K562 (cell line): ENCODE measurements around the gene TMEM60. TPM values are rescaled to one million over a fixed set of nuclear protein-coding genes. Genes with fewer than 3 reads are reported as not detected.
A peak's percentile ranks its signal among the peaks of the same experiment; 100 is the strongest.
"Not testable (repeated sequence)": the region's sequence is repeated elsewhere in the genome, so short reads cannot be mapped to it uniquely, and the experiment has no call there.

Experiments
- ATAC-seq: fragments of 200-7000 bp; cut with Tn5 transposase; 3 replicates; pipeline ENCODE4 v1.9.1; 2020; ENCODE audit warnings: moderate library complexity
- BruUV-seq: library from RNA; stranded (reverse); fragments of 400-500 nt; replicated peaks from 2 replicates; lab custom pipeline; 2021; lab: Mats Ljungman, UMichigan
- CTCF ChIA-PET: fragments of 300-600 bp; formaldehyde crosslinking; extraction: SDS; loops from one replicate; lab custom pipeline; 2021; ENCODE audit warnings: low intra/inter-chr PET ratio; lab: Yijun Ruan, JAX
- POLR2A ChIA-PET: fragments of 300-600, 350-650 bp; sonication (Branson Sonifier 250); formaldehyde crosslinking; extraction: SDS; loops from one replicate; lab custom pipeline; 2021; ENCODE audit warnings: antibody characterized with exemption, inconsistent platforms; lab: Yijun Ruan, JAX
- DNase-seq, 4 experiments: peaks; one replicate each; pipeline versions ENCODE4 v3.0.0 to v3.0.0-alpha.2; 2011 to 2018; ENCODE audit warnings: low spot score in 3 of 4, mixed read lengths in 3 of 4; ENCODE audit errors: extremely low read depth in 1 of 4
- FAIRE-seq: peaks from 2 replicates; lab custom pipeline; 2011; peaks lifted over from hg19 to GRCh38; lab: Jason Lieb, UNC
- H2AFZ ChIP-seq: 2 replicates; pipeline ENCODE4 v1.6.0; 2011; ENCODE audit warnings: low read depth, low read length, control low read depth, inconsistent platforms
- H3K27ac ChIP-seq: fragments of 200-600 bp; 3 replicates; pipeline ENCODE4 v1.8.0; 2011; ENCODE audit warnings: low read depth, mild to moderate bottlenecking, control low read depth, inconsistent platforms, low read length, moderate library complexity, mixed read lengths; ENCODE audit errors: extremely low read depth
- H3K27me3 ChIP-seq, 2 experiments: fragments of 300-600 bp in 1 of 2; 2 replicates in 1 of 2; 3 replicates in 1 of 2; pipeline versions ENCODE4 v1.6.0 to v1.8.0; 2011; ENCODE audit warnings: inconsistent platforms in 2 of 2, low read length in 2 of 2, mild to moderate bottlenecking in 1 of 2, mixed read lengths in 1 of 2, moderate library complexity in 1 of 2; ENCODE audit not compliant: control insufficient read depth in 2 of 2, insufficient read depth in 2 of 2
- H3K36me3 ChIP-seq: fragments of 300-600 bp; 3 replicates; pipeline ENCODE4 v1.8.0; 2011; ENCODE audit warnings: mild to moderate bottlenecking, low read length, inconsistent platforms; ENCODE audit not compliant: control insufficient read depth, insufficient read depth
- H3K4me1 ChIP-seq, 2 experiments: fragments of 200-600 bp in 1 of 2; replicated peaks in 1 of 2; 2 replicates in 1 of 2; 3 replicates in 1 of 2; pipeline versions ENCODE4 v1.5.1 to v1.8.0; 2011; ENCODE audit warnings: inconsistent platforms in 2 of 2, low read length in 2 of 2, mild to moderate bottlenecking in 1 of 2, mixed read lengths in 1 of 2, moderate library complexity in 1 of 2; ENCODE audit not compliant: control insufficient read depth in 2 of 2, insufficient read depth in 2 of 2
- H3K4me2 ChIP-seq: 2 replicates; pipeline ENCODE4 v1.6.1; 2011; ENCODE audit warnings: low read length, control low read depth, inconsistent platforms, mixed read lengths; ENCODE audit not compliant: insufficient read depth
- H3K4me3 ChIP-seq: fragments of 200-600 bp; sonication (generic), shearing (Covaris generic); 2 replicates; pipeline ENCODE4 v1.5.1; 2016; ENCODE audit warnings: control low read depth, inconsistent platforms
- H3K79me2 ChIP-seq: fragments of 200-600 bp; 3 replicates; pipeline ENCODE4 v1.8.0; 2011; ENCODE audit warnings: low read length, inconsistent platforms; ENCODE audit not compliant: control insufficient read depth, insufficient read depth
- H3K9ac ChIP-seq, 2 experiments: 2 replicates each; pipeline versions ENCODE4 v1.6.0 to v1.6.1; 2011; ENCODE audit warnings: low read depth in 2 of 2, low read length in 2 of 2, control low read depth in 1 of 2, inconsistent platforms in 1 of 2, mild to moderate bottlenecking in 1 of 2, mixed read lengths in 1 of 2; ENCODE audit not compliant: insufficient read depth in 1 of 2
- H3K9me1 ChIP-seq: one replicate; pipeline ENCODE4 v1.6.0; 2011; ENCODE audit warnings: inconsistent platforms, mild to moderate bottlenecking, low read length, moderate library complexity; ENCODE audit not compliant: control insufficient read depth, insufficient read depth
- H3K9me3 ChIP-seq: replicated peaks from 2 replicates; pipeline ENCODE4 v1.5.1; 2011; ENCODE audit warnings: low read depth, low read length, inconsistent platforms; ENCODE audit not compliant: control insufficient read depth, insufficient read depth
- H4K20me1 ChIP-seq: replicated peaks from 2 replicates; pipeline ENCODE4 v1.6.1; 2011; ENCODE audit warnings: low read length, inconsistent platforms, mixed read lengths; ENCODE audit not compliant: control insufficient read depth, insufficient read depth
- C11orf30 ChIP-seq: fragments of 450-650 bp; IDR thresholded peaks from 2 replicates; pipeline ENCODE4 v1.6.1; 2016; ENCODE audit warnings: low read depth, mild to moderate bottlenecking
- ZNF316 ChIP-seq: fragments of 450-650 bp; IDR thresholded peaks from 2 replicates; pipeline ENCODE4 v1.6.1; 2016
- WGBS: fragments of 100-300 bp; shearing (Covaris generic); methylation state at CpG from one replicate; pipeline ENCODE4 v1.1.6; 2016; ENCODE audit warnings: low coverage, mixed read lengths; ENCODE audit not compliant: insufficient coverage; ENCODE audit errors: missing lambda C conversion rate; 5-methylcytosine and 5-hydroxymethylcytosine counted together
- in situ Hi-C: fragments of 300-500 bp; cut with MboI; formaldehyde crosslinking; loops from 4 replicates; pipeline ENCODE4 v1.15.0; 2018; ENCODE audit warnings: inconsistent platforms, mixed read lengths
- intact Hi-C: fragments of 100-400 bp; cut with micrococcal nuclease; formaldehyde crosslinking; loops from 2 replicates; pipeline ENCODE4 v1.14.2; 2022
- polyA plus RNA-seq, 8 experiments: library from polyadenylated mRNA; depleted of rRNA in 4 of 8; stranded (reverse) in 5 of 8; unstranded in 3 of 8; fragments of >200 nt; fragmentation: Nextera tagmentation in 2 of 8; fragmentation: Illumina TruSeq in 1 of 8; extraction: Ambion mirVana in 2 of 8; extraction: Trizol in 1 of 8; gene quantifications; 2 replicates each; pipeline versions ENCODE4 v1.2.1 to v1.2.3, GENCODE V29; 2011 to 2014; ENCODE audit warnings: inconsistent platforms in 1 of 8, missing spikeins in 1 of 8
- total RNA-seq, 7 experiments: library from RNA; depleted of rRNA in 6 of 7; stranded (reverse); fragments of >200 nt in 6 of 7; fragmentation: Illumina TruSeq in 2 of 7; extraction: Trizol in 2 of 7; gene quantifications; 2 replicates each; pipeline versions ENCODE4 v1.2.1 to v1.2.3, GENCODE V29; 2011 to 2021; ENCODE audit warnings: low replicate concordance in 1 of 7
- TF ChIP-seq, protein P1 (sequence below): fragments of 450-650 bp; formaldehyde crosslinking; IDR thresholded peaks from 2 replicates; pipeline ENCODE4 v1.4.0; 2020; ENCODE audit warnings: mild to moderate bottlenecking, mixed read lengths
- TF ChIP-seq, protein P2 (sequence below): fragments of 250-450 bp; sonication (Bioruptor Pico); IDR thresholded peaks from 2 replicates; pipeline ENCODE4 v1.8.0; 2022; ENCODE audit warnings: inconsistent platforms, mild to moderate bottlenecking, moderate library complexity, borderline replicate concordance

Gene TMEM60
- total and polyA plus RNA-seq, 9 of the 15 experiments (the other 6 are each of a cell fraction or from before 2014, with no cell fraction given): 12.5 to 140 (median 38.4) TPM

DNA sequence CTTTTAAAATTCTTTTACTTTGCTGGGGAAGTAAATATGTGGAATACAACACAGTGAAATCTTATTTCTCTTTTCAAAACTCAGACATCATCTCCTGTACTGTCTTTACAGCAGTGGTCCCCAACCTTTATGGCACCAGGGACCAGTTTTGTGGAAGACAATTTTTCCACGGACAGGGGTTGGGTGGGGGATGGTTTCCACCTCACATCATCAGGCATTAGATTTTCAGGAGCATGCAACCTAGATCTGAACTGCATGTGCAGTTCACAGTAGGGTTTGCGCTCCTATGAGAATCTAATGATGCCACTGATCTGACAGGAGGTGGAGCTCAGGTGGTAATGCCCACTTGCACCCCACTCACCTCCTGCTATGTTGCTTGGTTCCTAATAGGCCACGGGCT is 12.2 kb downstream of the TMEM60 start (continued):
- TF ChIP-seq, protein P1, sequence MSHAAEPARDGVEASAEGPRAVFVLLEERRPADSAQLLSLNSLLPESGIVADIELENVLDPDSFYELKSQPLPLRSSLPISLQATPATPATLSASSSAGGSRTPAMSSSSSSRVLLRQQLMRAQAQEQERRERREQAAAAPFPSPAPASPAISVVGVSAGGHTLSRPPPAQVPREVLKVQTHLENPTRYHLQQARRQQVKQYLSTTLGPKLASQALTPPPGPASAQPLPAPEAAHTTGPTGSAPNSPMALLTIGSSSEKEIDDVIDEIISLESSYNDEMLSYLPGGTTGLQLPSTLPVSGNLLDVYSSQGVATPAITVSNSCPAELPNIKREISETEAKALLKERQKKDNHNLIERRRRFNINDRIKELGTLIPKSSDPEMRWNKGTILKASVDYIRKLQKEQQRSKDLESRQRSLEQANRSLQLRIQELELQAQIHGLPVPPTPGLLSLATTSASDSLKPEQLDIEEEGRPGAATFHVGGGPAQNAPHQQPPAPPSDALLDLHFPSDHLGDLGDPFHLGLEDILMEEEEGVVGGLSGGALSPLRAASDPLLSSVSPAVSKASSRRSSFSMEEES: no peak

DNA sequence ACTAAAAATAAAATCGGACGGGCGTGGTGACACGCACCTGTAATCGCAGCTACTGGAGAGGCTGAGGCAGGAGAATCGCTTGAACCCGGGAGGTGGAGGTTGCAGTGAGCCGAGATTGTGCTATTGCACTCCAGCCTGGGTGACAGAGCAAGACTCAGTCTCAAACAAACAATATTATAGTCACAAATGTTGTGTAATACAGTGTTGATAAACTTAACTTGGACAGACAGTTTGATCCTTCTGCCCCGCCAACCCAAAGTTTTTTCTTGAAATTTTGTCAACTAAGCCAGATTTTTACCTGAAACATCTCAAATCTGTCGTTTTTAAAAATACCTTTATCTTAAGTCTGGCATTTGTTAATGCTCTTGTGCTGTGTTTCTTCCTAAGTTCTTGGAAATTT is 13.8 kb downstream of the TMEM60 start:
- ATAC-seq, H4K20me1 ChIP-seq, intact Hi-C loops, CTCF ChIA-PET, BruUV-seq, H3K9ac ChIP-seq, POLR2A ChIA-PET, H3K27me3 ChIP-seq, H3K27ac ChIP-seq, H3K4me3 ChIP-seq, H3K9me3 ChIP-seq, H2AFZ ChIP-seq, in situ Hi-C loops, FAIRE-seq, DNase-seq, H3K4me2 ChIP-seq, H3K79me2 ChIP-seq, H3K9me1 ChIP-seq: not testable (repeated sequence)
- 91% methylated on average over 10 of the region's 10 CpGs for WGBS
- Histone ChIP-seq H3K36me3 (peaks cover 42% of the 10 kb centered on the region), H3K4me1 (peaks cover 0 to 10% of the 10 kb centered on the region in 2 experiments; a peak in 1 of 5 replicates)
- TF ChIP-seq C11orf30 (0 out of 2 replicates have a peak, but pooled peaks have one; percentile 19), ZNF316 (peak; percentile 41; the same call in 1 of the 2 replicates)
- TF ChIP-seq, protein P2, sequence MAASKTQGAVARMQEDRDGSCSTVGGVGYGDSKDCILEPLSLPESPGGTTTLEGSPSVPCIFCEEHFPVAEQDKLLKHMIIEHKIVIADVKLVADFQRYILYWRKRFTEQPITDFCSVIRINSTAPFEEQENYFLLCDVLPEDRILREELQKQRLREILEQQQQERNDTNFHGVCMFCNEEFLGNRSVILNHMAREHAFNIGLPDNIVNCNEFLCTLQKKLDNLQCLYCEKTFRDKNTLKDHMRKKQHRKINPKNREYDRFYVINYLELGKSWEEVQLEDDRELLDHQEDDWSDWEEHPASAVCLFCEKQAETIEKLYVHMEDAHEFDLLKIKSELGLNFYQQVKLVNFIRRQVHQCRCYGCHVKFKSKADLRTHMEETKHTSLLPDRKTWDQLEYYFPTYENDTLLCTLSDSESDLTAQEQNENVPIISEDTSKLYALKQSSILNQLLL: peak; percentile 47; the same call in 1 of the 2 replicates
